ENCODE measurements around the gene NANP.

Gene NANP

GRCh38 chr20:25563876-25564275 lies 59.9 kb downstream of the NANP start:
- no peaks in the 10 kb centered on the region for H3K9me3 ChIP-seq (ENCODE audit: insufficient read depth, low read length)
- no peak overlapping the region for H3K9ac ChIP-seq (ENCODE audit: low read length)
- no peaks in the 10 kb centered on the region for H3K4me1 ChIP-seq (ENCODE audit: low read length)
- H4K20me1 ChIP-seq (ENCODE audit: insufficient read depth, low read length): no peaks in the 10 kb centered on the region
- H3K27ac ChIP-seq (ENCODE audit: low read length): no peak overlapping the region
- H3K79me2 ChIP-seq (ENCODE audit: low read length): no peaks in the 10 kb centered on the region
- no peak overlapping the region for H2AFZ ChIP-seq (ENCODE audit: low read depth, low read length)
- no peaks in the 10 kb centered on the region for H3K36me3 ChIP-seq (replicated peaks; ENCODE audit: low read depth, low read length)
- TF ChIP-seq CTCF (IDR thresholded peaks at IDR 0.05; ENCODE audit: low read depth, low read length) (no peak), EZH2phosphoT487 (IDR thresholded peaks at IDR 0.05; ENCODE audit: low read depth) (no peak)
- H3K27me3 ChIP-seq (ENCODE audit: low read depth, low read length): no peaks in the 10 kb centered on the region
- no peak overlapping the region for H3K4me3 ChIP-seq (ENCODE audit: low read length)
- no peak overlapping the region for H3K4me2 ChIP-seq (ENCODE audit: low read length)

GRCh38 chr20:25563362-25563761 lies 60.5 kb downstream of the NANP start:
- Histone ChIP-seq H4K20me1 (ENCODE audit: insufficient read depth, low read length) (no peaks in the 10 kb centered on the region), H3K36me3 (replicated peaks; ENCODE audit: low read depth, low read length) (no peaks in the 10 kb centered on the region), H3K4me2 (ENCODE audit: low read length) (no peak overlapping the region), H3K27me3 (ENCODE audit: low read depth, low read length) (no peaks in the 10 kb centered on the region), H2AFZ (ENCODE audit: low read depth, low read length) (no peak overlapping the region), H3K4me1 (ENCODE audit: low read length) (no peaks in the 10 kb centered on the region), H3K9ac (ENCODE audit: low read length) (no peak overlapping the region), H3K79me2 (ENCODE audit: low read length) (no peaks in the 10 kb centered on the region), H3K27ac (ENCODE audit: low read length) (no peak overlapping the region), H3K9me3 (ENCODE audit: insufficient read depth, low read length) (no peaks in the 10 kb centered on the region), H3K4me3 (ENCODE audit: low read length) (no peak overlapping the region)
- TF ChIP-seq CTCF (IDR thresholded peaks at IDR 0.05; ENCODE audit: low read depth, low read length) (no peak), EZH2phosphoT487 (IDR thresholded peaks at IDR 0.05; ENCODE audit: low read depth) (no peak)

Data from OCI-LY3 (cell line).